Fibroblast of lung (primary cell): ENCODE results near the gene DNAJC3.

ENCODE experiments used
- EZH2 ChIP-seq: IDR thresholded peaks from 2 replicates; pipeline ENCODE4 v1.5.1; 2012; ENCODE audit warnings: low read length, control low read depth, mild to moderate bottlenecking; ENCODE audit errors: missing control alignments
- TF ChIP-seq, protein P1 (sequence below), 2 donors: IDR thresholded peaks in 1 of 2; conservative IDR thresholded peaks in 1 of 2; 1 replicate in 1 of 2; 2 replicates in 1 of 2; pipeline ENCODE4 v1.5.1; 2011 to 2012; ENCODE audit warnings: low read length in 2 of 2, control low read depth in 1 of 2, inconsistent platforms in 1 of 2, low read depth in 1 of 2, mild to moderate bottlenecking in 1 of 2

DNA sequence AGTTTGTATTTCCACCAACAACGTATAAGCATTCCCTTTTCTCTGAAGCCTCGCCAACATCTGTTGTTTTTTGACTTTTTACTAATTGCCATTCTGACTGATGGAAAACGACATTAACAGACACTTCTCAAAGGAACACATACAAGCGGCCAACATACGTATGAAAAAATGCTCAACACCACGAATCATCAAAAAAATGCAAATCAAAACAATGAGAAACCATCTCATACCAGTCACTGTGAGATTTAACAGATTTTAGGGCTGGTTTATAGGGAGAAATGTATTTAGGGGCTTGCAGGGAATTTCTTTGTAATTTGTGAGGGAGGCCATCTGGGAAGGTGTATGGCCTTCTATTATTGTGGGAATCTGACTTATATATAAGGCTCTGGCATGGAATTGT, 29.6 kb upstream of the DNAJC3 start:
- TF ChIP-seq, protein P1, sequence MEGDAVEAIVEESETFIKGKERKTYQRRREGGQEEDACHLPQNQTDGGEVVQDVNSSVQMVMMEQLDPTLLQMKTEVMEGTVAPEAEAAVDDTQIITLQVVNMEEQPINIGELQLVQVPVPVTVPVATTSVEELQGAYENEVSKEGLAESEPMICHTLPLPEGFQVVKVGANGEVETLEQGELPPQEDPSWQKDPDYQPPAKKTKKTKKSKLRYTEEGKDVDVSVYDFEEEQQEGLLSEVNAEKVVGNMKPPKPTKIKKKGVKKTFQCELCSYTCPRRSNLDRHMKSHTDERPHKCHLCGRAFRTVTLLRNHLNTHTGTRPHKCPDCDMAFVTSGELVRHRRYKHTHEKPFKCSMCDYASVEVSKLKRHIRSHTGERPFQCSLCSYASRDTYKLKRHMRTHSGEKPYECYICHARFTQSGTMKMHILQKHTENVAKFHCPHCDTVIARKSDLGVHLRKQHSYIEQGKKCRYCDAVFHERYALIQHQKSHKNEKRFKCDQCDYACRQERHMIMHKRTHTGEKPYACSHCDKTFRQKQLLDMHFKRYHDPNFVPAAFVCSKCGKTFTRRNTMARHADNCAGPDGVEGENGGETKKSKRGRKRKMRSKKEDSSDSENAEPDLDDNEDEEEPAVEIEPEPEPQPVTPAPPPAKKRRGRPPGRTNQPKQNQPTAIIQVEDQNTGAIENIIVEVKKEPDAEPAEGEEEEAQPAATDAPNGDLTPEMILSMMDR (conservative IDR thresholded peaks at IDR 0.05 in 1 of 2, IDR thresholded peaks at IDR 0.05 in 1 of 2; ENCODE audit: low read depth in 1 of 2, low read length in 2 of 2): no peak
- no peak for TF ChIP-seq EZH2
